Vagina (tissue), 2 donors: ENCODE measurements around the gene LRRC4C. TPM values are rescaled to one million over a fixed set of nuclear protein-coding genes. Genes with fewer than 3 reads are reported as not detected.

Experiments used
- DNase-seq, 2 donors: peaks; one replicate each; pipeline ENCODE4 v3.0.0-alpha.2; 2017; ENCODE audit errors: extremely low spot score in 2 of 2
- H3K27ac ChIP-seq: fragments of 200-600 bp; sonication (generic); one replicate; pipeline ENCODE4 v1.5.1; 2019
- H3K27me3 ChIP-seq: fragments of 200-600 bp; sonication (generic); one replicate; pipeline ENCODE4 v1.5.1; 2019
- H3K36me3 ChIP-seq, 2 donors: fragments of 200-600 bp; sonication (generic); one replicate each; pipeline ENCODE4 v1.5.1; 2017 to 2019
- H3K4me1 ChIP-seq: fragments of 200-600 bp; sonication (generic); one replicate; pipeline ENCODE4 v1.5.1; 2019
- H3K4me3 ChIP-seq, 2 donors: fragments of 200-600 bp; sonication (generic); 1 replicate in 1 of 2; 2 replicates in 1 of 2; pipeline ENCODE4 v1.5.1; 2016 to 2019
- H3K9me3 ChIP-seq: fragments of 200-600 bp; sonication (generic); one replicate; pipeline ENCODE4 v1.5.1; 2019
- CTCF ChIP-seq, 3 experiments: fragments of 450-650 bp in 2 of 3; fragments of 200-600 bp in 1 of 3; sonication (generic) in 1 of 3; IDR thresholded peaks; one replicate each; pipeline ENCODE4 v1.5.1; 2017 to 2019; ENCODE audit warnings: antibody characterized with exemption in 3 of 3, mild to moderate bottlenecking in 2 of 3, moderate library complexity in 2 of 3
- POLR2A ChIP-seq, 2 donors: fragments of 450-650 bp; IDR thresholded peaks; one replicate each; pipeline ENCODE4 v1.6.1; 2017; ENCODE audit warnings: antibody characterized with exemption in 2 of 2, mild to moderate bottlenecking in 2 of 2, moderate library complexity in 2 of 2
- POLR2AphosphoS5 ChIP-seq, 2 donors: sonication (generic); formaldehyde crosslinking; IDR thresholded peaks; one replicate each; pipeline ENCODE4 v1.9.0; 2017; ENCODE audit warnings: antibody characterized with exemption in 2 of 2, mild to moderate bottlenecking in 2 of 2, low read depth in 1 of 2; ENCODE audit not compliant: insufficient read depth in 1 of 2
- intact Hi-C: fragments of 100-400 bp; cut with DNase I; formaldehyde crosslinking; loops from one replicate; pipeline ENCODE4 v1.15.1; 2023
- total RNA-seq: library from RNA; depleted of rRNA; stranded (reverse); fragments of >200 nt; gene quantifications from one replicate; pipeline ENCODE4 v1.2.3, GENCODE V29; 2016

The LRRC4C gene
- total RNA-seq, 1 donor from 2014 or later: 5.6 TPM

DNA sequence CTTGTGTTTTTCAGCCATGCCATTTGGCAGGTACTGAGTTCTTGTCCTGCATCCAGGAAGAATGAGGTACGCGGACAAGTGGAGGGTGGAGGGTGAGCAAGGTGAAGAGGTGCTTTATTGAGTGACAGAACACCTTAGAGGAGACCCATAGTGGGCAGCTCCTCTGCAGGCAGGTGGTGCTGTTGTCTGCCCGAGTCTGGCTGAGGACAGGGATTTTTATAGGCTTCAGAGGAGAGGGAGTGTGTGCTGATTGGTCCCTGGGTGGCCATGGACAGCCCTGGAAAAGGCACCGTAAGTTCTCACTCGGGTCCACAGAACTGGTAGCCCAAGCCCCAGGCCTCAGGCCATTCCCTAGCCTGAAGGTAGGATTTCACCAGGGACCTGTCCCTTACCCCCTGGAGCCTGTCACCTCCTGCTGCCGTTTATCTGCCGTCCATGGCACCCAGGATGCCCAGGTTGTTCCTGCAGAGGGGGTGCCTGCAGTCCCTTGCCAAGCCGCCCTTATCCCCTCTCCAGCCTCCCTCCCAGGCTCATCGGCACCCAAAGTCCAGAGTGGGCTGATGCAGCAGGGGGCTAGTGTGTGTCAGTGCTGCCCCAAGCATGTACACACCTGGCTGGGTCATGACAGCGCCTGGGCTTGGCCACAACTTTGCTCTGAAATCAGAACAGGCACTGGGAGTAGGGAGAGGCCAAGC, 213.6 kb downstream of the LRRC4C start:
- H3K4me1 ChIP-seq: no peaks in the 10 kb centered on the region
- no peaks in the 10 kb centered on the region for H3K36me3 ChIP-seq
- H3K4me3 ChIP-seq: no peak overlapping the region
- intact Hi-C loops: no loop called here
- no peak overlapping the region for H3K27ac ChIP-seq
- H3K9me3 ChIP-seq: no peaks in the 10 kb centered on the region
- no peaks in the 10 kb centered on the region for H3K27me3 ChIP-seq
- DNase-seq: peak in 1 of 2 donors; percentile 80
- TF ChIP-seq CTCF (IDR thresholded peaks at IDR 0.05) (no peak), POLR2A (IDR thresholded peaks at IDR 0.05) (no peak), POLR2AphosphoS5 (IDR thresholded peaks at IDR 0.05; ENCODE audit: insufficient read depth in 1 of 2, low read depth in 1 of 2) (no peak)

- no peak for DNase-seq
- H3K9me3 ChIP-seq: no peaks in the 10 kb centered on the region
- H3K27me3 ChIP-seq: no peaks in the 10 kb centered on the region
- no peak overlapping the region for H3K4me3 ChIP-seq
- H3K27ac ChIP-seq: no peak overlapping the region
- H3K36me3 ChIP-seq: no peaks in the 10 kb centered on the region
- TF ChIP-seq POLR2A (IDR thresholded peaks at IDR 0.05) (no peak), POLR2AphosphoS5 (IDR thresholded peaks at IDR 0.05; ENCODE audit: insufficient read depth in 1 of 2, low read depth in 1 of 2) (no peak), CTCF (IDR thresholded peaks at IDR 0.05) (no peak)
- no peaks in the 10 kb centered on the region for H3K4me1 ChIP-seq
- intact Hi-C loops: no loop called here
Observed at GRCh38 chr11:41245184-41245583, 214.3 kb downstream of the LRRC4C start.

- intact Hi-C loops: no loop called here
- Histone ChIP-seq H3K9me3 (no peaks in the 10 kb centered on the region), H3K27me3 (no peaks in the 10 kb centered on the region), H3K4me3 (no peak overlapping the region), H3K36me3 (no peaks in the 10 kb centered on the region), H3K27ac (no peak overlapping the region), H3K4me1 (no peaks in the 10 kb centered on the region)
- TF ChIP-seq CTCF (IDR thresholded peaks at IDR 0.05): no peak
- no peak for DNase-seq
Observed at GRCh38 chr11:41237382-41237781, 222.1 kb downstream of the LRRC4C start.

GRCh38 chr11:41235668-41236067, 223.8 kb downstream of the LRRC4C start:
- no peak overlapping the region for H3K27ac ChIP-seq
- H3K4me1 ChIP-seq: no peaks in the 10 kb centered on the region
- H3K4me3 ChIP-seq: no peak overlapping the region
- no peak for DNase-seq
- intact Hi-C loops: no loop called here
- no peaks in the 10 kb centered on the region for H3K27me3 ChIP-seq
- no peaks in the 10 kb centered on the region for H3K36me3 ChIP-seq
- TF ChIP-seq CTCF (IDR thresholded peaks at IDR 0.05) (no peak), POLR2A (IDR thresholded peaks at IDR 0.05) (no peak), POLR2AphosphoS5 (IDR thresholded peaks at IDR 0.05; ENCODE audit: insufficient read depth in 1 of 2, low read depth in 1 of 2) (no peak)
- no peaks in the 10 kb centered on the region for H3K9me3 ChIP-seq

GRCh38 chr11:41225856-41226633, 233.4 kb downstream of the LRRC4C start:
- intact Hi-C loops: no loop called here

More at GRCh38 chr11:41225856-41226633, 233.4 kb downstream of the LRRC4C start:
- no peak for DNase-seq
- Histone ChIP-seq H3K27me3 (no peaks in the 10 kb centered on the region), H3K4me1 (no peaks in the 10 kb centered on the region), H3K27ac (no peak overlapping the region), H3K4me3 (no peak overlapping the region), H3K9me3 (no peaks in the 10 kb centered on the region), H3K36me3 (no peaks in the 10 kb centered on the region)
- TF ChIP-seq POLR2AphosphoS5 (IDR thresholded peaks at IDR 0.05; ENCODE audit: insufficient read depth in 1 of 2, low read depth in 1 of 2) (no peak), CTCF (IDR thresholded peaks at IDR 0.05) (no peak), POLR2A (IDR thresholded peaks at IDR 0.05) (no peak)
